Choroid plexus epithelial cell (primary cell): ENCODE measurements around the gene ANO4.

Experiments used
- DNase-seq: peaks from one replicate; pipeline ENCODE4 v3.0.0-alpha.2; 2010; ENCODE audit warnings: low read depth
- H3K4me3 ChIP-seq: 2 replicates; pipeline ENCODE4 v1.5.1; 2011; ENCODE audit warnings: low read depth, mild to moderate bottlenecking, control low read depth, low read length, moderate library complexity
- CTCF ChIP-seq: conservative IDR thresholded peaks from 2 replicates; pipeline ENCODE4 v1.5.1; 2011; ENCODE audit warnings: low read depth, mild to moderate bottlenecking, control low read depth, inconsistent platforms, low read length, moderate library complexity

The ANO4 gene

DNA sequence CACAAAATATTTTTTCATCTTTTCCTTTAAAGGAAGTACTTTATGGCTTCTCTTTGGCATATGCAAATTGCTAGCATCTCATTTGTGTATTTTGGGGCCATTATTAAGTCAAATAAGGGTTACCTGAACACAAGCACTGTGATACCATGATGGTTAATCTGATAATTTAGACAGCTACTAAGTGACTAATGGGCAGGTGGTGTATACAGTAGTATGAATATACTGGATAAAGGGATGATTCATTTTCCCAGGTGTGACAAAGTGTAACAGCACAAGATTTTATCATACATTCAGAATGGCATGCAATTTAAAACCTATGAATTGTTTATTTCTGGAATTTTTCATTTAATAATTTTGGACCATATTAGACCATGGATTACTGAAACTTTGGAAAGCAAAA is 27.2 kb upstream of the ANO4 start:
- H3K4me3 ChIP-seq, result no peak overlapping the region
- TF ChIP-seq CTCF, result no peak
- no peak for DNase-seq

- no peak overlapping the region for H3K4me3 ChIP-seq
- TF ChIP-seq CTCF, result no peak
- no peak for DNase-seq
Observed at GRCh38 chr12:100767950-100768349, 26.6 kb upstream of the ANO4 start.

- DNase-seq, result no peak
- TF ChIP-seq CTCF, result no peak
- H3K4me3 ChIP-seq, result no peak overlapping the region
Observed at GRCh38 chr12:100778967-100779590, 15.5 kb upstream of the ANO4 start.

DNA sequence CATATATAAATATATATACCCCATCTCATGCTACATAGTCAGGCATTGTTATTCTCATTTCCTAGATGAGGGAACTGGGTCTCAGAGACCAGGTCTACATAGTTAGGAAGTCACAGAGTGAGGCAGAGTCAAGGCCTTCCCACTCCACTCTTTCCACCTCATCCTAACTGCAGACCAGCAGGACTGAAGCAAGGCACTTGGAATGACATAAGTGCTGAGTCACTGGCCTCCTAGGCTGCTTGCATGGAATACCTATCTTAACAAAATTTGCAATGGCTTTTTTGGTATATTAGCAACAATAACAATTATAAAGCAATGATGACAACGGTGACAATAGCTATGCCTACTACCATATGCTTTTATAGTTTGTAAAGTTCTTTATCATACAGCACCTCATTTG is 5.4 kb upstream of the ANO4 start:
- peak; percentile 18 for DNase-seq
- no peak for TF ChIP-seq CTCF
- no peak overlapping the region for H3K4me3 ChIP-seq

DNA sequence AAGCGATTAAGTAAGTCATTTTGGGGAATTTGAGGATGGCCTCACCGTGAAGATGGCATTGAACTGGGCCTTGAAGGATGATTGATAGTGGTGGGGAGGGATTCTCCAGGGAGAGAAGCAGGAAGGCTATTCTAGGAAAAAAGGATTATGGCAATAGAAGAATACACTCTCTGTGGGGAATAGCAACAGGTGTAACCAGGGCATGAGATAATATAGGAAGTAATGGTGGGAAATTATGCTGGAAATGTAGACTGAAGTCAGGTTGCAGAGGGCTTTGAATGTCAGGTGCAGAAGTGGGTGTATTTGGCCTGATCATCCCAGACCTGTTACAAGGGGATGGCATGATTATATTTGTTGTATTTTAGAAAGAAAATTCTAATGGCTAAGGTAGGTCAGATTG is 4.6 kb upstream of the ANO4 start:
- TF ChIP-seq CTCF, result no peak

GRCh38 chr12:100790552-100790951 is 4.0 kb upstream of the ANO4 start:
- no peak overlapping the region for H3K4me3 ChIP-seq
- TF ChIP-seq CTCF, result no peak
- no peak for DNase-seq

More for the DNA sequence above, 4.6 kb upstream of the ANO4 start:
- H3K4me3 ChIP-seq, result no peak overlapping the region
- no peak for DNase-seq

DNA sequence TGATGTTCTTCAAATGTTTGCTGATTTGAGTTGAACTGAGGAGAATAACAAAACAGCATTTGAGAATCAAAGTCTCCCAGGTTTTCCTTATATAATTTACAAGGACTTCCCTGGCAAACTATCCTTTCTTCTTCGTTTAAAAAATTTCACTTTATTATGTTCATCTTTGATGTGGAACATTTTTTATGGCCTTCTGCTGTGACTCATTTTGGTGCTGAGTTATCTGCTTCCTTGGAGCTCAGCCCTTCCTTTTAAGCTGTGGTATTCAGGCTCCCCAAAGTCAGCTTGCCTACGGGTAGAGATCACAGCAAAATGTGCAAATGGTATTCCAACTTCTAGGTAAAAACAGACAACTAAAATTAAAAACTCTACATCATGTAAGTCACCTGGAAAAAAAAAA is 1.4 kb upstream of the ANO4 start:
- no peak overlapping the region for H3K4me3 ChIP-seq
- no peak for TF ChIP-seq CTCF
- peak; percentile 47 for DNase-seq
